ENCODE data around the gene UBXN10. TPM values are rescaled to one million over a fixed set of nuclear protein-coding genes. Genes with fewer than 3 reads are reported as not detected.

The UBXN10 gene
- total and polyA plus RNA-seq, 2 of the 4 experiments (the other 2 are of a cell fraction): not detected

DNA sequence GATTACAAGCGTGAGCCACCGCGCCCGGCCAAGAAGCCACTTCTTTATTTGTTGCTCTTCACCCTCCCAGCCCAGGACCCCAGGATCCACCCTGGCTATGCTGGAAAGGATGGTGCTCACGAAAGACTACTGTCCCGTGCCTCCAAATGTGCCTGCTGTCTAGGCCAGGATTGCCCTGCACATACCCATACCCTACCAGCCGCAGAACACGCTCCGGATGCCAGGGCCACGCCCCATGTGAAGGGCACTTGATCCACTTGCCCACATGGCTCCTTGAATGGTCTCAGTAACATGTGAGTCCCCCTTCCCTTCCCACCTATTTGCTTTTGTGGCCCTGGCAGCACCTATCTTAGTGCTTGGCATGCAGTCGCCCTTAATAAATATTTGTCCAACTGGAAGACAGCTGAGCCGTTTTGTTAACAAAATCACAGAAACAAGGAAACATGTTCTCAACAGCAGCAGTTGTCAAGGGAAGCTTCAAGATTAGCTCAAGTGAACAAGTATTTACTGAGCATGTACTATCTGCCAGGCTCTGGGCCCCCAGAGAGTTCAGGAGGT is 13.8 kb upstream of the UBXN10 start:
- no peaks in the 10 kb centered on the region for H3K9me1 ChIP-seq (ENCODE audit: insufficient read depth, low read length)
- no peaks in the 10 kb centered on the region for H4K20me1 ChIP-seq (ENCODE audit: insufficient read depth, low read length)
- H3K27me3 ChIP-seq (ENCODE audit: control insufficient read depth, insufficient read depth, low read length): peaks cover 17% of the 10 kb centered on the region
- H2BK15ac ChIP-seq (ENCODE audit: low read depth, low read length): no peak overlapping the region
- H2BK20ac ChIP-seq (ENCODE audit: low read depth, low read length): no peak overlapping the region
- H2AFZ ChIP-seq (replicated peaks; ENCODE audit: low read length, poor library complexity): no peak overlapping the region
- no peak overlapping the region for H2BK5ac ChIP-seq (ENCODE audit: low read depth, low read length, poor library complexity, severe bottlenecking)
- POLR2A ChIA-PET (ENCODE audit: unreplicated experiment): no interaction called here
- H3K56ac ChIP-seq (ENCODE audit: extremely low read depth, insufficient read depth, low read length): no peak overlapping the region
- H2BK120ac ChIP-seq (ENCODE audit: low read depth, low read length): no peak overlapping the region
- no peak overlapping the region for H3K23ac ChIP-seq (ENCODE audit: low read depth, low read length)
- no peak overlapping the region for H3K14ac ChIP-seq (replicated peaks; ENCODE audit: low read depth, low read length)
- no peak overlapping the region for H3K18ac ChIP-seq (ENCODE audit: low read depth, low read length)
- no peak overlapping the region for H2AK5ac ChIP-seq (ENCODE audit: low read depth, low read length)
- TF ChIP-seq, protein P1, sequence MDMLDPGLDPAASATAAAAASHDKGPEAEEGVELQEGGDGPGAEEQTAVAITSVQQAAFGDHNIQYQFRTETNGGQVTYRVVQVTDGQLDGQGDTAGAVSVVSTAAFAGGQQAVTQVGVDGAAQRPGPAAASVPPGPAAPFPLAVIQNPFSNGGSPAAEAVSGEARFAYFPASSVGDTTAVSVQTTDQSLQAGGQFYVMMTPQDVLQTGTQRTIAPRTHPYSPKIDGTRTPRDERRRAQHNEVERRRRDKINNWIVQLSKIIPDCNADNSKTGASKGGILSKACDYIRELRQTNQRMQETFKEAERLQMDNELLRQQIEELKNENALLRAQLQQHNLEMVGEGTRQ (IDR thresholded peaks at IDR 0.05; ENCODE audit: low read depth, low read length): no peak
- TF ChIP-seq MAFK (IDR thresholded peaks at IDR 0.05; ENCODE audit: low read depth, low read length) (no peak), RCOR1 (IDR thresholded peaks at IDR 0.05; ENCODE audit: insufficient replicate concordance, low read length) (no peak), RAD21 (IDR thresholded peaks at IDR 0.05; ENCODE audit: low read length) (no peak), POLR2A (IDR thresholded peaks at IDR 0.05; ENCODE audit: low read depth, low read length) (no peak), NFE2L2 (IDR thresholded peaks at IDR 0.05; ENCODE audit: low read depth, low read length) (no peak)
- DNase-seq (no peak), ATAC-seq (ENCODE audit: low read depth) (no peak)
- no peaks in the 10 kb centered on the region for H3K79me1 ChIP-seq (ENCODE audit: low read depth in 1 of 2, low read length in 2 of 2)
- in situ Hi-C loops (cut with MboI; ENCODE audit: low sequenced_read_pairs): no loop called here
- no peak overlapping the region for H3K4me2 ChIP-seq (ENCODE audit: low read depth, low read length)
- H3K4ac ChIP-seq (ENCODE audit: low read depth, low read length): no peak overlapping the region
- no TSS peak for BruUV-seq (replicated peaks)
- WGBS, 2 experiments (ENCODE audit: extremely low coverage in 2 of 2, insufficient read length in 1 of 2): 83% methylated on average over 11 of the region's 12 CpGs; no CpG with 5 or more reads in 1 of the 2 experiments
- H2AK9ac ChIP-seq (replicated peaks; ENCODE audit: low read depth, low read length, poor library complexity): no peak overlapping the region
- H3K36me3 ChIP-seq (ENCODE audit: control insufficient read depth, insufficient read depth, low read length): no peaks in the 10 kb centered on the region
- H3K9ac ChIP-seq (ENCODE audit: low read depth, low read length): no peak overlapping the region
- CTCF ChIA-PET: no interaction called here
- H3K4me1 ChIP-seq (ENCODE audit: control insufficient read depth, insufficient read depth, low read length): no peaks in the 10 kb centered on the region
- H4K8ac ChIP-seq (ENCODE audit: low read depth in 2 of 2, low read length in 2 of 2): no peak overlapping the region
- no peaks in the 10 kb centered on the region for H3K9me3 ChIP-seq (ENCODE audit: control insufficient read depth, insufficient read depth, low read length)
- H3K27ac ChIP-seq (ENCODE audit: insufficient read depth, low read length): no peak overlapping the region
- no peak overlapping the region for H4K91ac ChIP-seq (ENCODE audit: insufficient read depth, low read depth, low read length)
- H3K4me3 ChIP-seq (ENCODE audit: insufficient read depth, low read depth, low read length): no peak overlapping the region
- intact Hi-C loops (cut with micrococcal nuclease): no loop called here
- dilution Hi-C loops (cut with HindIII; ENCODE audit: low sequenced_read_pairs, unreplicated experiment): no loop called here
- no peak overlapping the region for H4K5ac ChIP-seq (ENCODE audit: low read depth, low read length)

Data from IMR-90 (cell line).